Ovary (tissue), 9 donors: ENCODE data around the gene COL18A1. TPM values are rescaled to one million over a fixed set of nuclear protein-coding genes. Genes with fewer than 3 reads are reported as not detected.

ENCODE experiments used
- DNase-seq, 5 donors: peaks; one replicate each; pipeline ENCODE4 v3.0.0-alpha.2; 2019 to 2020
- H3K27ac ChIP-seq, 2 donors: fragments of 200-600 bp; one replicate each; pipeline versions ENCODE4 v1.5.1 to v1.8.0; 2019 to 2022
- H3K27me3 ChIP-seq: fragments of 200-600 bp; one replicate; pipeline ENCODE4 v1.8.0; 2022
- H3K36me3 ChIP-seq: fragments of 200-600 bp; sonication (generic); one replicate; pipeline ENCODE4 v1.5.1; 2019
- H3K4me1 ChIP-seq: one replicate; pipeline ENCODE4 v1.8.1; 2013; ENCODE audit warnings: mild to moderate bottlenecking, moderate library complexity; ENCODE audit not compliant: insufficient read depth
- H3K4me3 ChIP-seq: fragments of 200-600 bp; sonication (generic); one replicate; pipeline ENCODE4 v1.5.1; 2017
- H3K9me3 ChIP-seq, 2 donors: fragments of 200-600 bp in 1 of 2; sonication (generic) in 1 of 2; one replicate each; pipeline versions ENCODE4 v1.5.1 to v1.8.1; 2013 to 2019; ENCODE audit warnings: mild to moderate bottlenecking in 1 of 2, moderate library complexity in 1 of 2
- EP300 ChIP-seq: sonication (generic); formaldehyde crosslinking; IDR thresholded peaks from one replicate; pipeline ENCODE4 v1.6.1; 2017; ENCODE audit warnings: antibody characterized with exemption
- POLR2A ChIP-seq: fragments of 450-650 bp; IDR thresholded peaks from one replicate; pipeline ENCODE4 v1.6.1; 2017; ENCODE audit warnings: antibody characterized with exemption, mild to moderate bottlenecking, moderate library complexity
- WGBS, 3 donors: extraction: QIAGEN DNeasy Blood & Tissue Kit in 1 of 3; methylation state at CpG; one replicate each; pipeline versions ENCODE4 v1.1.5 to v1.1.7; 2013 to 2017; 5-methylcytosine and 5-hydroxymethylcytosine counted together
- intact Hi-C, 4 donors: fragments of 100-400 bp; cut with DNase I; formaldehyde crosslinking; loops; one replicate each; pipeline versions ENCODE4 v1.11.0 to v1.15.1; 2022 to 2023
- polyA plus RNA-seq, 2 donors: library from polyadenylated mRNA; stranded (reverse); fragments of 200-250 nt in 1 of 2; fragments of 350-450 nt in 1 of 2; fragmentation: Illumina TruSeq in 1 of 2; extraction: RNeasy Lipid Tissue Mini Kit (QIAGEN cat#74804) in 1 of 2; gene quantifications; one replicate each; pipeline ENCODE4 v1.2.3, GENCODE V29; 2013 to 2014
- total RNA-seq, 7 donors: library from RNA; depleted of rRNA in 2 of 7; stranded (reverse); fragments of >200 nt in 2 of 7; fragmentation: NEBNext Ultra II Directional in 3 of 7; extraction: Animal tissue kit (Norgen Biotek cat#: 25700) in 3 of 7; gene quantifications; one replicate each; pipeline versions ENCODE4 v1.1.0 to v1.2.4, GENCODE V29; 2016 to 2023
- TF ChIP-seq, protein P1 (sequence below), 3 donors: fragments of 450-650 bp in 2 of 3; fragments of 200-600 bp in 1 of 3; IDR thresholded peaks; one replicate each; pipeline versions ENCODE4 v1.5.1 to v1.8.0; 2016 to 2022; ENCODE audit warnings: antibody characterized with exemption in 3 of 3, mild to moderate bottlenecking in 1 of 3
- donor health status: DM: no; HTN: no; CAD: no; lungs with moderate emphysema.
- donor health status: DM: no; HTN: no; CAD: no.
- donor health status: Bipolar disorder and iron deficiency.
- donor health status: DM: yes; HTN: yes; CAD: no.
- donor health status: DM: no; HTN: no; CAD: no.
- donor health status: DM: yes; HTN: yes; CAD: no.

The COL18A1 gene
- total and polyA plus RNA-seq, 9 donors, result 11.1 to 353 (median 268) TPM

DNA sequence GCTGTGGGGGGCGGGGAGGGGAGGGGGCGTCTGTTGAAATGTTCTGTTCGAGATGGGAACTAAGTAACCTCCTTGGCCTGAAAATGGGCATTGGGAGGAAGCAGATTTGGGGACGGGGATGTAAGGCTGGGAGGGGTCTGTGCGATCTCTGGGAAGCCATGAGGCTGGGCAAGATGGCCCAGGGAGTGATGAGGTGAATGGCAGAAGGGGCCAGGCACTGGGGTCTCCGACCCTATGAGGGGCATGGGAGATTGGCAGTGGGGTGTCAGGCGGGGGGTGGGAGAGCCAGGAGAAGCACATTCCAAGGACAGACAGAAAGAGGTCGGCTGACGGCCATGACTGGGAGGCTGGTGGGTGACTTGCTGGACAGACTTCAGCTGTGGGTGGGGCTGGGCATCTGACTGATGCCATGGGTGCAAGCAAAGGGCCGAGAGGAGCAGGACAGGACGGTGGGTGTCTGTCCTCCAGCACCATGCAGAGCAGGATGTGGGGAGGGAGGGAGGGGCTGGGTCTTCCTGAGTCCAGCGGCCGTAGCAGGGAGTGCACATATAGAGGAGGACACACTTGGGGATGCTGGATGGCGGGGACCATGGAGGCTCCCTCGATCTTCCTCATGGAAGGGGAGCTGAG lies 30.0 kb upstream of the COL18A1 start:
- H3K9me3 ChIP-seq, result no peaks in the 10 kb centered on the region
- no peak for TF ChIP-seq EP300
- TF ChIP-seq POLR2A, result no peak
- TF ChIP-seq, protein P1, sequence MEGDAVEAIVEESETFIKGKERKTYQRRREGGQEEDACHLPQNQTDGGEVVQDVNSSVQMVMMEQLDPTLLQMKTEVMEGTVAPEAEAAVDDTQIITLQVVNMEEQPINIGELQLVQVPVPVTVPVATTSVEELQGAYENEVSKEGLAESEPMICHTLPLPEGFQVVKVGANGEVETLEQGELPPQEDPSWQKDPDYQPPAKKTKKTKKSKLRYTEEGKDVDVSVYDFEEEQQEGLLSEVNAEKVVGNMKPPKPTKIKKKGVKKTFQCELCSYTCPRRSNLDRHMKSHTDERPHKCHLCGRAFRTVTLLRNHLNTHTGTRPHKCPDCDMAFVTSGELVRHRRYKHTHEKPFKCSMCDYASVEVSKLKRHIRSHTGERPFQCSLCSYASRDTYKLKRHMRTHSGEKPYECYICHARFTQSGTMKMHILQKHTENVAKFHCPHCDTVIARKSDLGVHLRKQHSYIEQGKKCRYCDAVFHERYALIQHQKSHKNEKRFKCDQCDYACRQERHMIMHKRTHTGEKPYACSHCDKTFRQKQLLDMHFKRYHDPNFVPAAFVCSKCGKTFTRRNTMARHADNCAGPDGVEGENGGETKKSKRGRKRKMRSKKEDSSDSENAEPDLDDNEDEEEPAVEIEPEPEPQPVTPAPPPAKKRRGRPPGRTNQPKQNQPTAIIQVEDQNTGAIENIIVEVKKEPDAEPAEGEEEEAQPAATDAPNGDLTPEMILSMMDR (IDR thresholded peaks at IDR 0.05), result no peak
- peak in 4 of 5 donors; percentile 6 to 36 (median 24) for DNase-seq
- no peaks in the 10 kb centered on the region for H3K27me3 ChIP-seq
- intact Hi-C loops, result no loop called here
- 72 to 79% (median 77%) methylated on average over 15 of the region's 15 CpGs for WGBS, 3 donors
- H3K27ac ChIP-seq, result no peak overlapping the region
- H3K4me3 ChIP-seq, result no peak overlapping the region
- H3K4me1 ChIP-seq, result no peaks in the 10 kb centered on the region
- no peaks in the 10 kb centered on the region for H3K36me3 ChIP-seq

DNA sequence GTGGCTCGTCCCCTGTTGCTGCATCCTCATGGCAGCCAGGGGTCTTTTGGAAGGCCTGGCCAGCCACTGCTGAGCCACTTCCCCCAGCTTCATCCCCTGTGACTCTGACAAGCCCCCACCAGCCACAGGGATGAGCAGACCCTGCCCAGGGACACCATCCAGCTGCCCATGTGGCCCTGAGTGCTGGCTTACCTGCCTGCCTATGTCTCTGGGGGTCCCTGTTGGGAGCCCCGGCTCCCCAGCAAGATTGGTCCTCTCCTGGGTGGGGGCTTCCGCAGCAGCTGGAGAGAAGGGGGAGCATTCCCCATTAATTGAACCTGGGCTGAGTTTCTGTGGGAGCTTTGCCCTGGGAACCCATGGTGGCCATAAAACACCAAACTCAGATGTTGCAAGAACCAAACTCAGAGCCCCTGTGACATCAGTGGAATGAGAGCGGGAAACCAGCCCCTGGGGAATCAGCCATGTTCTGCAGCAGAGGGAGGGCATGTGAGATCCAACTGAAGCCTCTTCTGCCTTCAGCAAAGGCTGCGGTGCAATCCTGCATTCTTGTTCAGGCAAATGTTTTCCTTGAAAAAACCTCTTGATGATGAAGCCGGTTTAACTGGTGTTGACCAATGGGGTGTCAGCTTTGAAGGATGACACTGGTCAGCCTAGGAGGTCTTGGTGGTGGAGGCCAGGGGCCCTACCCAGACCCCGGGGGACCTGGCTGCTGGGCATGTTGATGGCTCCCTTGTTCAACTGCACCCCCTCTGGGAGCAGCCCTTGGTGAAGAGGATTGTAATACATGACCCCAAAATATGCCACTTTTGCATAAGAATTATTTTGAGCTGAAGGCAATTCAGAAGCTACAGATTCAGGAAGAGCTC lies 28.3 kb upstream of the COL18A1 start:
- no peak for TF ChIP-seq POLR2A
- TF ChIP-seq, protein P1 (IDR thresholded peaks at IDR 0.05), result no peak
- no peak for TF ChIP-seq EP300
- Histone ChIP-seq H3K27me3 (no peaks in the 10 kb centered on the region), H3K9me3 (no peaks in the 10 kb centered on the region), H3K4me1 (no peaks in the 10 kb centered on the region), H3K4me3 (no peak overlapping the region), H3K27ac (no peak overlapping the region), H3K36me3 (no peaks in the 10 kb centered on the region)
- intact Hi-C loops, result no loop called here
- peak in 4 of 5 donors; percentile 7 to 29 (median 20) for DNase-seq
- WGBS, 3 donors, result 88 to 95% (median 90%) methylated on average over 7 of the region's 7 CpGs

DNA sequence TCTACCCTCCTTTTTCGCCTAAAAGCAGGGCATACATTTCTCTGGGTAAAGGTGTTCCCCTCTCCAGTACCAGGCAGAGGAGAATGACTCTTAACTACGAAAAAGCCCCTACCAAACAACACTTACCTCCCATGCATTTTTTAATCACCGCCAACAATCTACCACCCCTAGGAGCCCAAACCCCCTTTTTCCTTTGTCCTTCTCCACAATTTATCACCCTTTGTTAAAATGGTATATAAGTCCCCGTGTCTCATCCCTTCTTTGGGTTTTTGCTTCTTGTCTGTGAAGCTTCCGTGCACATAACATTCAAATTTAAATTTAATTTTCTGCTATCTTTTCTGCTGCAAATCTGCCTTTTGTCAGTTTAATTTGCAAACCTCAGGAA lies 27.6 kb upstream of the COL18A1 start:
- Histone ChIP-seq H3K27ac (no peak overlapping the region), H3K4me1 (no peaks in the 10 kb centered on the region), H3K9me3 (no peaks in the 10 kb centered on the region), H3K36me3 (no peaks in the 10 kb centered on the region), H3K4me3 (no peak overlapping the region), H3K27me3 (no peaks in the 10 kb centered on the region)
- intact Hi-C loops, result no loop called here
- TF ChIP-seq, protein P1 (IDR thresholded peaks at IDR 0.05), result no peak
- no peak for TF ChIP-seq POLR2A
- TF ChIP-seq EP300, result no peak
- no peak for DNase-seq
- whole genome bisulfite sequencing, 3 donors, result 87 to 96% (median 88%) methylated on average over 5 of the region's 5 CpGs

DNA sequence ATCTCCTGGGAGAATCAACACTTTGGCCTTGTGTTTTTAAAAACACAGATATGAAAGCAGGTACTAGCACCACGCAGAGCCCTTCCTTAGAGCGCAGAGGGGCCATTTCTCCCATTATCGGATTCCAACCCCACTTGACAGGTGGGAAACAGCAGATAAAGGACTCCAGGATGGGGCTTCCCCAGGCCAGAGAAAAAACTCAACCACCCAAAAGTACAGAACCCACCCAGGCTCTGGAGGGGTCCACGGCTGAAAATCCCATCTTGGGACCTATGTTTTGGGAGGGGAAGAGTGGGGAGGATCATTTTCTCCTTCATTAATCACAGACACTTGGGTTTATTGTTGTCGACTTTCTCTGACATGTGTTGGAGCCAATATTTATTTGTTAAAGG lies 27.1 kb upstream of the COL18A1 start:
- Histone ChIP-seq H3K4me1 (no peaks in the 10 kb centered on the region), H3K9me3 (no peaks in the 10 kb centered on the region), H3K27ac (no peak overlapping the region), H3K27me3 (no peaks in the 10 kb centered on the region), H3K36me3 (no peaks in the 10 kb centered on the region), H3K4me3 (no peak overlapping the region)
- peak in 1 of 5 donors; percentile 10 for DNase-seq
- intact Hi-C loops, result no loop called here
- TF ChIP-seq POLR2A (no peak), EP300 (no peak)
- TF ChIP-seq, protein P1 (IDR thresholded peaks at IDR 0.05), result no peak
- WGBS, 3 donors, result 68 to 71% (median 70%) methylated on average over 5 of the region's 5 CpGs
